Transverse colon (tissue), 4 donors: ENCODE measurements around the gene C14orf180. TPM values are rescaled to one million over a fixed set of nuclear protein-coding genes. Genes with fewer than 3 reads are reported as not detected.

Source experiments
- DNase-seq: peaks from one replicate; pipeline ENCODE4 v3.0.0-alpha.2; 2019
- H3K27ac ChIP-seq, 4 donors: fragments of 200-600 bp; sonication (generic); 2 replicates each; pipeline ENCODE4 v1.5.1; 2016 to 2018; ENCODE audit warnings: inconsistent platforms in 4 of 4
- H3K27me3 ChIP-seq: fragments of 200-600 bp; sonication (generic); 2 replicates; pipeline ENCODE4 v1.5.1; 2017; ENCODE audit warnings: inconsistent platforms
- H3K36me3 ChIP-seq, 4 donors: fragments of 200-600 bp; sonication (generic); 2 replicates each; pipeline ENCODE4 v1.5.1; 2017 to 2019; ENCODE audit warnings: inconsistent platforms in 4 of 4
- H3K4me1 ChIP-seq, 4 donors: fragments of 200-600 bp; sonication (generic); 2 replicates each; pipeline ENCODE4 v1.5.1; 2017 to 2020; ENCODE audit warnings: inconsistent platforms in 4 of 4
- H3K4me3 ChIP-seq, 4 donors: fragments of 200-600 bp; sonication (generic); 1 replicate in 1 of 4; 2 replicates in 3 of 4; pipeline versions ENCODE4 v1.5.1 to v1.6.1; 2017 to 2019; ENCODE audit warnings: inconsistent platforms in 4 of 4
- H3K9me3 ChIP-seq, 2 donors: fragments of 200-600 bp; sonication (generic); 2 replicates each; pipeline ENCODE4 v1.5.1; 2017 to 2019; ENCODE audit warnings: inconsistent platforms in 2 of 2
- CTCF ChIP-seq, 5 experiments: fragments of 200-600 bp in 3 of 5; fragments of 450-650 bp in 2 of 5; sonication (generic) in 3 of 5; IDR thresholded peaks; 1 replicate in 2 of 5; 2 replicates in 3 of 5; pipeline ENCODE4 v1.5.1; 2016 to 2017; ENCODE audit warnings: antibody characterized with exemption in 5 of 5, inconsistent platforms in 3 of 5, mild to moderate bottlenecking in 2 of 5, moderate library complexity in 1 of 5
- EP300 ChIP-seq: sonication (generic); formaldehyde crosslinking; IDR thresholded peaks from one replicate; pipeline ENCODE4 v1.6.1; 2017; ENCODE audit warnings: antibody characterized with exemption, low read depth
- POLR2A ChIP-seq: fragments of 450-650 bp; IDR thresholded peaks from one replicate; pipeline ENCODE4 v1.6.1; 2016; ENCODE audit warnings: antibody characterized with exemption, mild to moderate bottlenecking, moderate library complexity
- POLR2AphosphoS5 ChIP-seq, 3 donors: sonication (generic); formaldehyde crosslinking; IDR thresholded peaks; one replicate each; pipeline ENCODE4 v1.6.1; 2016; ENCODE audit warnings: antibody characterized with exemption in 3 of 3
- WGBS, 2 donors: methylation state at CpG; one replicate each; pipeline ENCODE4 v1.1.5; 2018; ENCODE audit warnings: low coverage in 1 of 2; 5-methylcytosine and 5-hydroxymethylcytosine counted together
- in situ Hi-C, 4 donors: fragments of 200-750 bp; cut with MboI; loops; one replicate each; pipeline versions ENCODE4 v1.15.0 to v1.15.1; 2017; ENCODE audit warnings: low sequenced_read_pairs in 3 of 4, low pct_ligation_motif_present in 1 of 4, low pct_unique_long_range_greater_than_20kb in 1 of 4
- intact Hi-C: fragments of 100-400 bp; cut with DNase I; formaldehyde crosslinking; loops from one replicate; pipeline ENCODE4 v1.15.1; 2023; ENCODE audit warnings: low total_unique reads
- total RNA-seq, 4 donors: library from RNA; depleted of rRNA; stranded (reverse); fragments of >200 nt; gene quantifications; one replicate each; pipeline ENCODE4 v1.1.0, GENCODE V29; 2016

Gene C14orf180
- total RNA-seq, 4 donors from 2014 or later: 0.32 to 2.3 (median 1.1) TPM; not detected in 1

GRCh38 chr14:104598910-104599273 is 19.3 kb downstream of the C14orf180 start:
- no peaks in the 10 kb centered on the region for H3K36me3 ChIP-seq
- H3K27ac ChIP-seq: no peak overlapping the region
- no peaks in the 10 kb centered on the region for H3K4me1 ChIP-seq
- in situ Hi-C loops (no loop called here), intact Hi-C loops (no loop called here)
- TF ChIP-seq CTCF (IDR thresholded peaks at IDR 0.05) (no peak), POLR2A (no peak), POLR2AphosphoS5 (IDR thresholded peaks at IDR 0.05) (no peak), EP300 (no peak)
- H3K9me3 ChIP-seq: no peaks in the 10 kb centered on the region
- DNase-seq: no peak
- H3K27me3 ChIP-seq: peaks cover 36% of the 10 kb centered on the region
- H3K4me3 ChIP-seq: no peak overlapping the region
- 86% methylated on average over 11 of the region's 12 CpGs; no CpG with 5 or more reads in 1 of the 2 donors for WGBS, 2 donors

- DNase-seq: no peak
- intact Hi-C loops (no loop called here), in situ Hi-C loops (no loop called here)
- H3K27me3 ChIP-seq: peaks cover 42% of the 10 kb centered on the region
- H3K4me3 ChIP-seq: no peak overlapping the region
- no peak for TF ChIP-seq EP300
- TF ChIP-seq POLR2AphosphoS5 (IDR thresholded peaks at IDR 0.05): no peak
- no peak for TF ChIP-seq POLR2A
- TF ChIP-seq CTCF (IDR thresholded peaks at IDR 0.05): no peak
- H3K4me1 ChIP-seq: peaks cover 0 to 3% (median 1%) of the 10 kb centered on the region in 4 donors
- WGBS, 2 donors: 83 to 96% methylated on average over 4 to 5 of the region's 7 CpGs
- H3K27ac ChIP-seq: no peak overlapping the region
- H3K36me3 ChIP-seq: no peaks in the 10 kb centered on the region
- no peaks in the 10 kb centered on the region for H3K9me3 ChIP-seq
Measured at GRCh38 chr14:104599446-104599845, 19.9 kb downstream of the C14orf180 start.

GRCh38 chr14:104600141-104600643 is 20.6 kb downstream of the C14orf180 start:
- WGBS, 2 donors: 19% methylated on average over 14 of the region's 14 CpGs; no CpG with 5 or more reads in 1 of the 2 donors
- intact Hi-C loops: no loop called here
- in situ Hi-C loops: no loop called here

GRCh38 chr14:104600805-104601204 is 21.2 kb downstream of the C14orf180 start:
- intact Hi-C loops (no loop called here), in situ Hi-C loops (no loop called here)
- Histone ChIP-seq H3K4me3 (no peak overlapping the region), H3K27me3 (peaks cover 55% of the 10 kb centered on the region), H3K27ac (no peak overlapping the region), H3K9me3 (no peaks in the 10 kb centered on the region), H3K4me1 (peaks cover 0 to 4% (median 2%) of the 10 kb centered on the region in 4 donors), H3K36me3 (no peaks in the 10 kb centered on the region)
- TF ChIP-seq CTCF (IDR thresholded peaks at IDR 0.05): no peak
- DNase-seq: no peak
- WGBS, 2 donors: 86% methylated on average over 8 of the region's 8 CpGs; no CpG with 5 or more reads in 1 of the 2 donors

More at GRCh38 chr14:104600141-104600643, 20.6 kb downstream of the C14orf180 start:
- TF ChIP-seq EP300: no peak
- no peak for TF ChIP-seq CTCF (IDR thresholded peaks at IDR 0.05)
- TF ChIP-seq POLR2AphosphoS5 (IDR thresholded peaks at IDR 0.05): no peak
- no peak for TF ChIP-seq POLR2A
- Histone ChIP-seq H3K27me3 (peaks cover 49% of the 10 kb centered on the region), H3K9me3 (no peaks in the 10 kb centered on the region), H3K36me3 (no peaks in the 10 kb centered on the region), H3K27ac (no peak overlapping the region), H3K4me1 (peaks cover 0 to 4% (median 2%) of the 10 kb centered on the region in 4 donors), H3K4me3 (no peak overlapping the region)
- no peak for DNase-seq
